Measurements from ENCODE around the gene PSMD1.

PSMD1 gene

GRCh38 chr2:231186325-231186724 is 129.7 kb downstream of the PSMD1 start:
- in situ Hi-C loops (cut with HindIII; ENCODE audit: low sequenced_read_pairs): no loop called here
- no peak overlapping the region for H3K4me3 ChIP-seq (ENCODE audit: low read depth, low read length)
- DNase-seq (ENCODE audit: low read depth, low spot score): no peak
- TF ChIP-seq CTCF (IDR thresholded peaks at IDR 0.05; ENCODE audit: low read depth, low read length): no peak

- no peak for TF ChIP-seq CTCF (IDR thresholded peaks at IDR 0.05; ENCODE audit: low read depth, low read length)
- in situ Hi-C loops (cut with HindIII; ENCODE audit: low sequenced_read_pairs): no loop called here
- peak; percentile 56 for DNase-seq (ENCODE audit: low read depth, low spot score)
- no peak overlapping the region for H3K4me3 ChIP-seq (ENCODE audit: low read depth, low read length)
Measured at GRCh38 chr2:231187736-231188505, 131.3 kb downstream of the PSMD1 start.

- no peak for TF ChIP-seq CTCF (IDR thresholded peaks at IDR 0.05; ENCODE audit: low read depth, low read length)
- in situ Hi-C loops (cut with HindIII; ENCODE audit: low sequenced_read_pairs): no loop called here
- DNase-seq (ENCODE audit: low read depth, low spot score): no peak
- H3K4me3 ChIP-seq (ENCODE audit: low read depth, low read length): no peak overlapping the region
Measured at GRCh38 chr2:231188506-231189170, 132.0 kb downstream of the PSMD1 start.

- DNase-seq (ENCODE audit: low read depth, low spot score): no peak
- in situ Hi-C loops (cut with HindIII; ENCODE audit: low sequenced_read_pairs): no loop called here
- TF ChIP-seq CTCF (IDR thresholded peaks at IDR 0.05; ENCODE audit: low read depth, low read length): no peak
- H3K4me3 ChIP-seq (ENCODE audit: low read depth, low read length): no peak overlapping the region
Measured at GRCh38 chr2:231189171-231189530, 132.5 kb downstream of the PSMD1 start.

GRCh38 chr2:231189571-231190495 is 133.2 kb downstream of the PSMD1 start:
- TF ChIP-seq CTCF (IDR thresholded peaks at IDR 0.05; ENCODE audit: low read depth, low read length): no peak
- in situ Hi-C loops (cut with HindIII; ENCODE audit: low sequenced_read_pairs): no loop called here
- no peak overlapping the region for H3K4me3 ChIP-seq (ENCODE audit: low read depth, low read length)
- DNase-seq (ENCODE audit: low read depth, low spot score): peak; percentile 68

- TF ChIP-seq CTCF (IDR thresholded peaks at IDR 0.05; ENCODE audit: low read depth, low read length): peak; percentile 15
- in situ Hi-C loops (cut with HindIII; ENCODE audit: low sequenced_read_pairs): no loop called here
- H3K4me3 ChIP-seq (ENCODE audit: low read depth, low read length): no peak overlapping the region
- DNase-seq (ENCODE audit: low read depth, low spot score): peak; percentile 76
Measured at GRCh38 chr2:231190531-231191197, 134.0 kb downstream of the PSMD1 start.

All from astrocyte of the spinal cord (primary cell).